GM21515 (cell line): ENCODE measurements around the gene ACTG1.

Source experiments
- ATAC-seq: cut with Tn5 transposase; IDR thresholded peaks from one replicate; pipeline ENCODE4 v1.9.1; 2021; ENCODE audit not compliant: unreplicated experiment

Gene ACTG1

DNA sequence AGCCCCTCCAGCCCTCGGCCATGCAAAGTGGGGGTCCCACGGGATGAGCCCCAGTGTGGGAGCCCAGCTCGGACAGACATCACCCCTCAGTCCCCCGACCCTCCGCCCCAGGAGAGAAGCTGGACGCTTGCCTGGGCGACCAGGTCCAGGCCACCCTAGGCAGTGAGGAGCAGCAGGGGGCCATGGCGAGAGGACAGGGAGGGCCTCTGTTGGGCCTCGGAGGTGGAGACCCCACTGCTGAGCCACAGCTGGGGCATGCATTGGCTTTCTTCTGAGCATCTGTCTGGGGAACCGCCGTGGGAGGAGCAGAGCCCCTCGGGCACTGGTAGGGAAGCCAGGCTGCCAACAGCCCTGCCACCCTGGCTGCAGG lies 13.0 kb downstream of the ACTG1 start:
- ATAC-seq, result no peak

DNA sequence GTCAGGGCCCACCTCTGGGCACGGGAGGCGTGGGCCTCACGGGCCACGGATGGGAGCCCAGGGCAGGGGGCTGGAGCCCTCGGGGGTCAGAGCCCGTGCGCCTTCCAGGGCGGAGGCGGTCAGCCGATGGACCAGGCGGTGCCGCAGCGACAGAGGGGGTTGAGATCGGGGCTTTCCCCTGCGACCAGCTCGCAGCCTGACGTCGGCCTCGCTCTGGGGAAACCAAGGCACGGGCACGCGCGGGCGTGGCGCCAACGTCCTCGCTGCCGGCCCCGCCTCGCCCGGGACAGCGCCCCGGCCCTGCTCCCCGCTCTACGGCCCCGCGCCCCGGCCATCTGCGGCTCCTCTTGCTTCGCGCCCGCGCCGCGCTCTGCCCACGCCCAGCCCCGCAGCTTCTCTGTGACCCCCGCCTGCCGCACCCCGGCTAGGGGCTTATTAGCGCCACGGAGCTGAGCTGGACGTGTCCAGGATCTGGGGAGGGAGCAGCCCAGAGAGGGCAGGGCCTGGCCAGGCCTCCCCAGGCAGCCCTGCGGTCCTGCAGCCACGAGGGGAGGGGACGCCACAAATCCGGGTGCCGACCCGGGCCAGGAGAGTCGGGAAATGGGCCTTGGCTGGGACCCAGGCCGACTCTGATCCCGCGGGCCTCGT lies 13.5 kb downstream of the ACTG1 start:
- no peak for ATAC-seq

DNA sequence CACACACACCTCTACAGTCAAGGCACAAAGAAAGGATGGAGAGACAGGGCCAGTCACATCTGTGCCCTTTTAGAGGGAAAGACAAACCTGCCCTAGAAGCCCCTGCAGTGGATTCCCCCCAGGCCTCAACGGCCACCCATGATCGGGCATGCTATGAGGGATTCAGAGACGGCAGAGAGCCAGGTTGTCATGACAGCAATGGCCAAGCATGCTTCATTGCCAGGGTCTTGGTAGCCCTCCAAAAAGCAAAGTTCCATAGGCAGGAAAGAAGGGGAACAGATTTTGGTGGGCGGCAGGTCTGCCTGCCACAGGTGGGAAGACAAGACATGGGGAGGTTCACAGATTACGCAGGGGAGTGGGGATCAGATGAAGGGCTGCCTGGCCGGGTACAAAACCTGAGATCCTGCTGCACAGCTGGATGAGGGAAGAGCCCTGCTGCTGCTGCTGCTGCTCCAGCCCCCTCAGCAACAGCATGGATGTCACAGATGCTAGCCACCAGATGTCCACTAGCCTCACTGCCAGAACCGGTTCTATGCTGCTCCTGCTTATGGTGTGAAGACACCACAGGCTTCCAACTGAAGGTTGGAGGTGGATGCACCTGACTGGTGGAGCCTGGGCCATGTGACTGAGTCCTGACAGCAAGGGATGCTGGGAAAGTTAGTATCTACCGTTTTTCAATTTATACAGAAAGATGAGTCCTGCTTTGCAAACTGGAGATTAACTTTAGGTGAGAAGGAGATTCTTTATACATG lies 17.8 kb downstream of the ACTG1 start:
- no peak for ATAC-seq

GRCh38 chr17:81493198-81494038 lies 19.2 kb downstream of the ACTG1 start:
- ATAC-seq, result no peak

DNA sequence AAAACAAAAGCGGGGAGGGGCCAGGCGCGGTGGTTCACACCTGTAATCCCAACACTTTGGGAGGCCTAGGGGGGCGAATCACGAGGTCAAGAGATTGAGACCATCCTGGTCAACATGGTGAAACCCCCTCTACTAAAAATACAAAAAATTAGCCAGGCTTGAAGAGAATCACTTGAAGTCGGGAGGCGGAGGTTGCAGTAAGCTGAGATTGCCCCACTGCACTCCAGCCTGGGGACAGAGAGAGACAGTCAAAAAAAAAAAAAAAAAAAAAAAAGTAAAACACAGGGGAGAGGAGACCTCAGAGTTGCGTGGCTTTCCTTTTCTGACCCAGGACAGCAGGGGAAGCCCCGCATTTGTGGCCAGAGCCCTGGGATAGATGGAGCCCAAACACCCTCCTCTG lies 19.9 kb downstream of the ACTG1 start:
- no peak for ATAC-seq

GRCh38 chr17:81492202-81492601 lies 20.4 kb downstream of the ACTG1 start:
- no peak for ATAC-seq

- ATAC-seq, result no peak
These were observed 20.8 kb downstream of the ACTG1 start for GRCh38 chr17:81491761-81492160.

DNA sequence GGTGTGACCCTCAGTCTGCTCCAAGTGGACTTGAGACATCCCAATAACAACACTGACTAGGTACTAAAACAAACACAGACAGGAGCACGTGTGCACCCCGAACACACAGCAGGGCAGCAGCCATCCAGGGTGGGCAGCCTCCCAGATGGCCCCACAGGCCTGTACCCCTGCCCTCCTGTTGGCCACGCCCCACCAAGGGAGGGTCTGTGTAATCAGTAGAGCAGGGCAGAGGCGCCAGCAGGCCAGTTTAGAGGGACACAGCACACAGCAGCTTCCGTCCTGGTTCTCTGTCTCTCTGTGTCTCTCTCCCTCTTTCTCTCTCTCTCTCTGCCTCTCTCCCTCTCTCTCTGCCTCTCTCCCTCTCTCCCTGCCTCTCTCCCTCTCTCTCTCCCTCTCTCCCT lies 21.4 kb downstream of the ACTG1 start:
- no peak for ATAC-seq

DNA sequence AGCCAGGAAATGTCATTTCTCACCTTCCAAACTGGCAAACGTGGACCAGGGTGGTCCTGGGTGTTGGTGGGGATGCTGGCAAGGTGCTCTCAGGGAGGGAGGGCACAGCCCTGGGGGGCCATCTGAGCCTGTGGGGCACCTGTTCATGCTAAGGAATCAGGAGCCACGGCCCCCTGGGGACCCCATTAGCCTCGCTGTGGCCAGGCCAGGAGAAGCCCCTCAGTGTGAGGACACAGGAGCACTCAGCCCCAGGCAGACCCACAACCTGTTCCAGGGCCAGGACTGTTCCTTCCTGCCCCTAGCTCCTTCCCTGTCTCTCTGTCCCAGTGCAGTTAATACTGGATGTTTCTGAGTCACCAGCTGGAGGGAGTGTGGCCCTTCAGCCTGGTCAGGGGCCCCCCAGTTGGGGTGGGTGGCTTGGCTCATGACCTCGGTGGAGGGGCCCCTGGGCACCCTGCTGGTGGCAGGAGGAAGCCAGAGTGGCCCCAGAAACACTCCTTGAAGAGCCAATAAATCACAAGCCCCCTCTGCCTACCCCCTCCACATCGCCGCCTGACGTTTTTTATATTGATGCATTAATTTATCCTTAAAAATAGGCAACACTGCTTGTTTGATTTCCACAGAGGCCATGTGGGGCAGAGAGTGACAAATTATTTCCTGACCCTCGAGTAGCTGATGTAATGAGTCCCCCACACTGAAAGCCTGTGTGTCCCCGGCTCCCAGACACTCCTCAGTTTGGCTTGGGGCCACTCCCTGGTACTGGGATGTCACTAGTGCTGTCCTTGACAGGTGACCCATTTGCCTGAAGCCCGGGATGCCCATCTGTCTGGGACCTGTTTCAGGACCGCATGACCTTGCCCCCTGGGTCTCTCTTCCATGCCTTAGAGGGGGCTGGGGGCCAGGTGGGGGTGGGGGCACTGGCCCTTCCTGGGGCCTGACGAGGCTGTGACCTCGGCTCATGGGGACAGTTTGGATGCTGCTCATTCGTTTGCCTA lies 22.3 kb downstream of the ACTG1 start:
- ATAC-seq, result no peak

DNA sequence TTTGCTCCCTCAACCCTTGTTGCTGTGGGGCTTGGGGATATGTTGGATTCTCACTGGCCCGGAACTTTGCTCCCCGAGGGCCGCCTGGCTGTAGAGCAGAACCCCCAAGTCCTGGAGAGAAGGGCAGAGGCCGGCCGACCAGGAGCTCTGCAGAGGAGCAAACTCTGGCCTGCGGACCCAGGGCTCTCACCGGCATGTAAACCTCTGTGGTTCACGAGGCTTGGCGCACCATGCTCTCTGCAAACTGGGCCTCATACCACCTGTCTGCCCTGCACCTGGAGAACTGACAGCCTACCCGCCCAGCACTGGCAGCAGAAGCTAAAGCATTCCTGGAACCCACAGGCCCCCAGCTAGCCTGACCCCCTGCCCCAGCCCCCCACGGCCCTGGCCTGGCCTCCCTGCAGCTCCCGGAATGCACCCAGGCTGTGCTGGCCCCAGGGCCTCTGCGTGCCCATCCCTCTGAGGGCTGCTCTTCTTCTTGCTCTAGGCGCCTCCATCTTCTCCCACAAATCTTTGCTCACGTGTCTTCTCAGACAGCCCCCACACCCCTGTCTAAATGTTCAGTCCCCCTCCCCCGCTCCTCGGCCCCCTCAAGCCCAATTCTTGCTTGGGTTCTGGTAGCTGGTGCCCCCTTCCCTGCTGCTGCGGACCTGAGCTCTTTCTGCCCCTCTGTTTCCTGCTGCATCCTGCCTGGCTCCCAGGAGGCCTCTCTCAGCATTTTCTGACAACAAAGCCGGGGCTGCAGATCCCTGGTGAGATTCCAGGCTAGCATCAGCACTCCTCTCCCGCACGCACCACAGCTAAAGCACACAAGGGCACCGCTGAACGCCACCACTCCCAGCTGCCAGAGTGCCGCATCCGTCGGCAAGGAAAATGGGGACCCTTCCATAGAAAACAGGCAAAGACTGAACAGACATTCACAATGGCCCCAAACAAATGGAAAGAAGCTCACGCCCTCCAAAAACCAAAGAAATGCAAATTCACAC lies 23.3 kb downstream of the ACTG1 start:
- ATAC-seq, result no peak

GRCh38 chr17:81488276-81488860 lies 24.2 kb downstream of the ACTG1 start:
- no peak for ATAC-seq

GRCh38 chr17:81487487-81488275 lies 24.9 kb downstream of the ACTG1 start:
- ATAC-seq, result no peak

DNA sequence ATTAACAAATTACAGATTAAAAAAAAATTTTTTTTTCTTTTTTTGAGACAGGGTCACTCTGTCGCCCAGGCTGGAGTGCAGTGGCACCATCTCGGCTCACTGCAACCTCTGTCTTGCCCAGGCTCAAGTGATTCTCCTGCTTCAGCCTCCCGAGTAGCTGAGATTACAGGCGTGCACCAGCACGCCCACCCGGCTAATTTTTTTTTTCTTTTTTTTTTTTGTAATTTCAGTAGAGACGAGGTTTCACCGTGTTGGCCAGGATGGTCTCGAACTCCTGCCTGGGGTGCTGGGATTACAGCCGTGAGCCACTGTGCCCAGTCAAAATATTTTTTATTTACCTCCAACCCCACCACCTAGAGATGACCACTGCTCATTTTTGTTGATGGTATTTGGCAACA lies 25.5 kb downstream of the ACTG1 start:
- ATAC-seq, result no peak

- no peak for ATAC-seq
These were observed 26.3 kb downstream of the ACTG1 start for GRCh38 chr17:81486199-81486810.

DNA sequence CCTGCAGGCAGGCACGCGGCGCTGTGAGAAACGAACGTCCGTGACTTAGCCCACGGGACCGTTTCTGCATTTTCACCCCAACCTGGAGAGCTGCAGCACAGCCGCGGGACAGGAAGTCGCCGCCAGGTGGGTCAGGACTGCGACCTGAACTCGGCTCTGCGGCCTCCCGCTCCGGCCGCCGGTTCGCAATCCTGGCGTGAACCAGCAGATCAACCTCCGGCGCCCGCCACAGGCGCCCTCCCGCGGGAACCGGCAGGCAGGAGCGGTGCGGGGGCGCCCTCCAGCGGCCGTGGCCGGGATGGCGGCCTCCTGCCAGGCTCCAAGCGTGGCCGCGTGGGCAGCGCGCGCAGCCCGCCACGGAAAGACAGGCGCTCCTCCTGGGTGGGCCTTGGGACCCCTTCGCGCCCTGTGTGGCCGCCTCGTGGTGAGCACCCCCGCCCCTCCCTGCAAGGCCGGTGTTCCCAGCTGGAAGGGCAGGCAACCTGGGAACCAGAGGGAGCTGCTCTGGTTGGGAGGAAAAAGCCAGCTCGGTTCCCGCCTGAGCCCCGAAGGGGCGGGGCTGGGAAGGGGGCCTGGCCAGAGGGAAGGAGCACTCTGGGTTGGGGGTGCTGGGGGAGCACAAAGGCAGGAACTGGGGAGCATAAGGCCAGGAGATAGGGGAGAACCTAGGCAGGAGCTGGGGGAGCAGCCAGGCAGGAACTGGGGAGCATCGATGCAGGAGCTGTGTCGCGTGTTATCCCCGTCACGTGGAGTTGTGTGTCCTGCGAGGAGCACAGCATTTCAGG lies 28.2 kb downstream of the ACTG1 start:
- ATAC-seq, result no peak

GRCh38 chr17:81483862-81484194 lies 28.8 kb downstream of the ACTG1 start:
- no peak for ATAC-seq
